ENCODE data around the gene PAX8.

Gene PAX8

GRCh38 chr2:113237604-113238160 lies 41.0 kb downstream of the PAX8 start:
- DNase-seq (ENCODE audit: low read depth, low spot score) = no peak

- no peak for DNase-seq (ENCODE audit: low read depth, low spot score)
These were observed 42.2 kb downstream of the PAX8 start for GRCh38 chr2:113236367-113237159.

DNA sequence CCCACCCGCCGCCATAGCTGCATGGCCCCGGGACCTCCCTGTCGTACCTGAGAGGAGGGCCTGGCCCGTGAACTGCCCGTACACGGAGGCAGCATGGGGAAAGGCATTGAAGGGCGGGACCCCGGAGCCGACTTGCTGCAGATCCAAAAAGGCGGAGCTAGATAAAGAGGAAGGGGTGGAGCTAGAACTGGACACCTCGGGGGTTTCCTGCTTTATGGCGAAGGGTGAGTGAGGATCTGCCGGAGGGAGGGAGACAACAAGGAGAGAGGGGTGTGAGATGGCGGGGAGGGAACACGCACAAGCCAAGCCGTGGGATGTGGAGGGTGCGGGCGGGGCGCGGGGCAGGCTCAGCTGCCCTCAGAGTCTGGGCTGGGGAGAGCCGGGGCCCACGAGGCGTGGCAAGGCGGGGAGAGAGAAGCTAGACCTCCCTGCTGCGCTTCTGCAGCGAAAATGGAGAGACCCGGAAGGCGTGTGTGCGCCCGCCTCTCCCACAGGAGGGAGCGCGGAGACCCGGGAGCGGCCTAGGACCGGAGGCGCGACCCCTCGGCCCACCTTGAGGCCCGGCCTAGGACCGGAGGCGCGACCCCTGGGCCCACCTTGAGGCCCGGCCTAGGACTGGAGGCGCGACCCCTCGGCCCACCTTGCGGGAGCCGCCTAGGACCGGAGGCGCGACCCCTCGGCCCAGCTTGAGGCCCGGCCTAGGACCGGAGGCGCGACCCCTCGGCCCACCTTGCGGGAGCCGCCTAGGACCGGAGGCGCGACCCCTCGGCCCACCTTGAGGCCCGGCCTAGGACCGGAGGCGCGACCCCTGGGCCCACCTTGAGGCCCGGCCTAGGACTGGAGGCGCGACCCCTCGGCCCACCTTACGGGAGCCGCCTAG lies 43.1 kb downstream of the PAX8 start:
- peak; percentile 31 for DNase-seq (ENCODE audit: low read depth, low spot score)

DNA sequence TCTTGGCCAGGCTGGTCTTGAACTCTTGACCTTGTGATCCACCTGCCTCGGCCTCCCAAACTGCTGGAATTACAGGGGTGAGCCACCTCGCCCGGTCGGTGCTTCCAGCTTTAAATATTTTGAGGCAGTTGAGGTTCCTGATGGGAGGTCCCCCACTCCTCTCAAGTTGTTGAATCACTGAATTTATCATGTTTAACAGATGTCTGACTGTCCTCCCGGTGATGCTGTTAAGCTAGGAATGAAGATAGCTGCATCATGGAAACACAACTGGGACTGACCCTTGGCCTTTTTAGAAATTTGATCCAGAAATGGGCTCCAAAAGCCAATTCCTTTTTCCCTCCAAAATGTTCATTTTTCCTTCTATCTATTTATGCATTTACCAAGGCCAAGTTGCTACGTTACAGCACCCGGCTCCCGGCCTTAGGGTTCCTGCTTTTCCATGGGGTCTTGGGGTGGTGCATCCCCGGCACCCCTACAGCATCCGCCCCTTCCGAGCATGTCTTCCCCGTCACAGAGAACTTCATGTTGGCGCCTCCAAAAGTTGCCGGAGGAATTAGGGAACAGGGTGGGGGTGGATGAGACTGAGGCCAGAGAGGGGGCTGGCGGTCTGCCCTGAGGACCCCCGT lies 43.9 kb downstream of the PAX8 start:
- no peak for DNase-seq (ENCODE audit: low read depth, low spot score)

- DNase-seq (ENCODE audit: low read depth, low spot score) = no peak
These were observed 44.8 kb downstream of the PAX8 start for GRCh38 chr2:113233593-113234550.

DNA sequence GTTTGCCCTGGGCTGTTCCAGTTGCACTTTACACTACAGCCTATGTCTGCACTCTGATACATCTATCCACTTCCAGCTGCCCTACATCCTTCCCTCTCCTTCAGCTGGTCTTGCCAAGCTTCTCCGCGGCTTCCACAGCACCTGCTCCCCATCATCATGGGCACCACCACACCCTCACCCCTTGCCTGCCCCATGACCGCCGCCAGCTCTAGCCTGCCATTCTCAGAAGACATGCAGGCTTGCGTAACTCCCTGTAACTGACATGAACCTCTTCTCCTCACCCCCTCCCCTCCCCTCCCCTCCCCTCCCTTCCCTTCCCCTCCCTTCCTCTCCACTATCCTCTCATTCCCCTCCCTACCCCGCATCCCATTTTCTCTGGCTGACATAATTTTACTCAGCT lies 46.0 kb downstream of the PAX8 start:
- DNase-seq (ENCODE audit: low read depth, low spot score) = no peak

DNA sequence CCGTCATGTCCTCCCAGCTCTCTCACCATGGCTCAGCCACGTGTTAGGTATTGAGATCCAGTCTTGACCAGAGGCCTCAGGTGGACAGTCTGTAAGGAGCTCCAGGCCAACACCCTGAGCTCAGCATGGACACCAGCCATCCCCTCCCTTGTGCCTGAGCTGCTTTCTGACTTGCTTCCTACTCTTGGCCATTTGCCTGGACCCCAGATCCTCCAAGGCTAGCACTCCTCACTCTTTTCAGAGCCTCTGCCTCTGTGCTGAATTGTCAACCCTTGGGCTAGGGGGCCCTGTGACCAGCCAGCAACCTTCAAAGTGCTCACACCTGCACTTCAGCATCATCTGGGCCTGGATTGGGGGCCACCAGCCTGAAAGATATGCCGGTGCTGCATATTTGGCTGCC lies 46.6 kb downstream of the PAX8 start:
- DNase-seq (ENCODE audit: low read depth, low spot score) = no peak

GRCh38 chr2:113231064-113231463 lies 47.7 kb downstream of the PAX8 start:
- DNase-seq (ENCODE audit: low read depth, low spot score) = no peak

- no peak for DNase-seq (ENCODE audit: low read depth, low spot score)
These were observed 48.2 kb downstream of the PAX8 start for GRCh38 chr2:113230531-113230930.

DNA sequence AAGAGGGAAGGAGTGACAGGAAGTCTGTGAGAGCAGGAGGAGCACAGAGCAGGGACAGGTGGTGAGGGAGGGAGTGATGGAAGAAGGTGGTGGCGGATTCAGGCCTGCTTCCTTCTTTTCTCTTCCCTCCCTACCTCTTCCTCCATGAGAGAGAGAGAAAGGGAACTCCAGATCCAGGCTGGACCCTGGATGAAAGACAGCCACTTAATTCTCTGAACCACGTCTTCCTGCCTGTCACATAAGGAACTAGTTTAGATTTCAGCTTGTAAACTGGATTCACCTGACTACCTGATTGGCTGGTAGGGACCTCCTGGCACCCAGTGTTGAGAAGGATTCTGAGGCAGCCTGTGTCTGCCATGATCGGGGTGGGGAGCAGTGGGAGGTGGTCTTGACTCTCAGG lies 48.9 kb downstream of the PAX8 start:
- DNase-seq (ENCODE audit: low read depth, low spot score) = no peak

GRCh38 chr2:113228991-113229716 lies 49.6 kb downstream of the PAX8 start:
- no peak for DNase-seq (ENCODE audit: low read depth, low spot score)

DNA sequence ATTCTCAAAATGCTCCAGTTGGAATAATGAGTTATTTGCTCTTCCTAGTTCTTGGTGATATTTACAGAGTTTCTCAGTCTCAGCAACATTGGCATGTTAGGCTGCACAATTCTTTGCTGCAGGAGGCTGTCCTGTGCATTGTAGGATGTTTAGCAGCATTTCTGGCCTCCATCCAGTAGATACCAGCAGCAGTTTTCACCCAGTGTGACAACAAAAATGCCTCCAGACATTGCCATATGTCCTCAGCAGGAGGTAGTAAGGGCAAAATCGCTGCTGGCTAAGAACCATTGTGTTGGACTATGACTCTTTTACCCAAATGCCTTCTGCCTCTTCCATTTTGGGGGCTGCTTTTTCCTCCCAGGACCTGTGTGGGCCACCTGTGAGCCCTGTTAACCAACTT lies 50.4 kb downstream of the PAX8 start:
- no peak for DNase-seq (ENCODE audit: low read depth, low spot score)

DNA sequence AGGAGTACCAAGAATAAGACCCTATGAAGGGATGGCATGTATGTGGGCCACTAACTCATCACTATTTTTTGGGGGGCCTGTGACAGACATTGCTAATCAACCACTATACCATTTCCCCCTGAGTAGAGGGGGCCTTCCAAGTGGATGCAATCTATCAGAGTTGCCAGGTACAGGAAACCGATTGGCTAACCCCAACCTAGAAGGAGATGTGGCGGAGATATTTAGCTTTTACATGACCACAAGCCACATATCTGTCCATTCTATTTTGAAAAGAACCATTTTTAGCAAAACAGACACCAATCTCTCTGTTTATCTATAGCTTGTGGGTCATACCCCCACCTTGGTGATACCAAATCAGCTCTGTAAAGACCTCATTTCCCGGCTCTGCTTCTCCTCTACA lies 51.0 kb downstream of the PAX8 start:
- DNase-seq (ENCODE audit: low read depth, low spot score) = no peak

- no peak for DNase-seq (ENCODE audit: low read depth, low spot score)
These were observed 51.4 kb downstream of the PAX8 start for GRCh38 chr2:113227290-113227689.

GRCh38 chr2:113226462-113226861 lies 52.3 kb downstream of the PAX8 start:
- no peak for DNase-seq (ENCODE audit: low read depth, low spot score)

- no peak for DNase-seq (ENCODE audit: low read depth, low spot score)
These were observed 53.2 kb downstream of the PAX8 start for GRCh38 chr2:113225263-113226259.

GRCh38 chr2:113224647-113225236 lies 54.0 kb downstream of the PAX8 start:
- no peak for DNase-seq (ENCODE audit: low read depth, low spot score)

- no peak for DNase-seq (ENCODE audit: low read depth, low spot score)
These were observed 54.9 kb downstream of the PAX8 start for GRCh38 chr2:113223813-113224212.

GRCh38 chr2:113221846-113222245 lies 56.9 kb downstream of the PAX8 start:
- no peak for DNase-seq (ENCODE audit: low read depth, low spot score)

Data from activated CD4-positive, CD25-positive, alpha-beta regulatory T cell treated with anti-CD3 and anti-CD28 coated beads, Interleukin-2, amount 50 U/mL, for 16 hours (primary cell).